Keratinocyte (primary cell): ENCODE results near the gene RETREG1.

Experiments
- CTCF ChIP-seq, 3 experiments: IDR thresholded peaks in 1 of 3; conservative IDR thresholded peaks in 1 of 3; optimal IDR thresholded peaks in 1 of 3; 2 replicates in 2 of 3; 3 replicates in 1 of 3; pipeline versions ENCODE3 to v1.5.1; 2011; ENCODE audit warnings: low read length in 3 of 3, mild to moderate bottlenecking in 3 of 3, moderate library complexity in 2 of 3, control low read depth in 1 of 3, inconsistent platforms in 1 of 3; ENCODE audit not compliant: insufficient read depth in 2 of 3; ENCODE audit errors: extremely low read depth in 1 of 3
- EZH2 ChIP-seq: IDR thresholded peaks from one replicate; pipeline ENCODE4 v1.6.1; 2012; ENCODE audit warnings: inconsistent platforms, mild to moderate bottlenecking, low read length, moderate library complexity

- TF ChIP-seq CTCF (optimal IDR thresholded peaks at IDR 0.05 in 1 of 3, IDR thresholded peaks at IDR 0.05 in 1 of 3, conservative IDR thresholded peaks at IDR 0.05 in 1 of 3; ENCODE audit: extremely low read depth in 1 of 3, insufficient read depth in 2 of 3, low read length in 3 of 3) (no peak), EZH2 (no peak)
Observed at GRCh38 chr5:16579142-16579847, 37.5 kb downstream of the RETREG1 start.
